Measurements from ENCODE around the gene COX6B1. TPM values are rescaled to one million over a fixed set of nuclear protein-coding genes. Genes with fewer than 3 reads are reported as not detected.

Gene COX6B1
- total RNA-seq, 1 experiment from 2014 or later = 835 TPM

DNA sequence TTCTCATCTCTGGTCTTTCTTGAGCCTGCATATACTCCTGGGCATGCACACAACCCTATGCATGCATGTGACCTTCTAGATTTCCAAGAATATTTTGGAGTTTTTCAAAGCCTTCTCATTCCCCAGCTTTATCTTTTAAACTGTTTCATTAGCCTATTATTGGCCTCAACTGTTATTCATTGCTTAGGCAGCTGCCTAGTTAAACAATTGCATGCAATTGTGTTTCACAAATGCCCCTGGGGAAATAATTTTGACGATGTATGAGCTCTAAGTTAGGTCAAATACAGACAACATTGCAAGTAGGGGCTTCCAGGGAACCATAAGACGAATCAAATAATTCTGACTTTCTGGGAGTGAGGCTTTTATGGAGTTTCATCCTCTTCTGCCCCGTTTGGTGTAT, 15.9 kb downstream of the COX6B1 start:
- intact Hi-C loops (cut with micrococcal nuclease; ENCODE audit: unreplicated experiment) (no loop called here), in situ Hi-C loops (cut with HindIII; ENCODE audit: low pct_unique_long_range_greater_than_20kb, low sequenced_read_pairs) (no loop called here)
- ChIA-PET POLR2A (interaction anchor here (0.6 kb wide), 1 partner anchor 13 kb away, joined by 3 read pairs; no protein-coding TSS in a partner anchor), CTCF (no interaction called here)
- Histone ChIP-seq H3K36me3 (ENCODE audit: control insufficient read depth, insufficient read depth, low read length) (0 out of 2 replicates have a peak, but pooled peaks cover 7% of the 10 kb centered on the region), H3K27me3 (ENCODE audit: control insufficient read depth, insufficient read depth, low read length) (no peaks in the 10 kb centered on the region), H3K4me3 (ENCODE audit: low read depth in 2 of 2, low read length in 2 of 2) (no peak overlapping the region), H3K4me1 (ENCODE audit: control insufficient read depth, insufficient read depth, low read length) (no peaks in the 10 kb centered on the region), H3K9me3 (ENCODE audit: control insufficient read depth, insufficient read depth, low read depth, low read length) (no peaks in the 10 kb centered on the region), H3K27ac (ENCODE audit: low read length) (no peak overlapping the region)
- ATAC-seq = no peak
- BruUV-seq (replicated peaks) = no TSS peak
- no peak for DNase-seq (ENCODE audit: low read depth, low spot score)
- TF ChIP-seq, protein P1, sequence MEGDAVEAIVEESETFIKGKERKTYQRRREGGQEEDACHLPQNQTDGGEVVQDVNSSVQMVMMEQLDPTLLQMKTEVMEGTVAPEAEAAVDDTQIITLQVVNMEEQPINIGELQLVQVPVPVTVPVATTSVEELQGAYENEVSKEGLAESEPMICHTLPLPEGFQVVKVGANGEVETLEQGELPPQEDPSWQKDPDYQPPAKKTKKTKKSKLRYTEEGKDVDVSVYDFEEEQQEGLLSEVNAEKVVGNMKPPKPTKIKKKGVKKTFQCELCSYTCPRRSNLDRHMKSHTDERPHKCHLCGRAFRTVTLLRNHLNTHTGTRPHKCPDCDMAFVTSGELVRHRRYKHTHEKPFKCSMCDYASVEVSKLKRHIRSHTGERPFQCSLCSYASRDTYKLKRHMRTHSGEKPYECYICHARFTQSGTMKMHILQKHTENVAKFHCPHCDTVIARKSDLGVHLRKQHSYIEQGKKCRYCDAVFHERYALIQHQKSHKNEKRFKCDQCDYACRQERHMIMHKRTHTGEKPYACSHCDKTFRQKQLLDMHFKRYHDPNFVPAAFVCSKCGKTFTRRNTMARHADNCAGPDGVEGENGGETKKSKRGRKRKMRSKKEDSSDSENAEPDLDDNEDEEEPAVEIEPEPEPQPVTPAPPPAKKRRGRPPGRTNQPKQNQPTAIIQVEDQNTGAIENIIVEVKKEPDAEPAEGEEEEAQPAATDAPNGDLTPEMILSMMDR (IDR thresholded peaks at IDR 0.05) = no peak
- TF ChIP-seq POLR2AphosphoS5 (IDR thresholded peaks at IDR 0.05; ENCODE audit: low read depth, low read length) (no peak), SIN3A (IDR thresholded peaks at IDR 0.05; ENCODE audit: borderline replicate concordance, insufficient read depth, low read depth, low read length) (no peak), TCF7L2 (IDR thresholded peaks at IDR 0.05; ENCODE audit: low read depth, low read length) (no peak)
- TF ChIP-seq, protein P2, sequence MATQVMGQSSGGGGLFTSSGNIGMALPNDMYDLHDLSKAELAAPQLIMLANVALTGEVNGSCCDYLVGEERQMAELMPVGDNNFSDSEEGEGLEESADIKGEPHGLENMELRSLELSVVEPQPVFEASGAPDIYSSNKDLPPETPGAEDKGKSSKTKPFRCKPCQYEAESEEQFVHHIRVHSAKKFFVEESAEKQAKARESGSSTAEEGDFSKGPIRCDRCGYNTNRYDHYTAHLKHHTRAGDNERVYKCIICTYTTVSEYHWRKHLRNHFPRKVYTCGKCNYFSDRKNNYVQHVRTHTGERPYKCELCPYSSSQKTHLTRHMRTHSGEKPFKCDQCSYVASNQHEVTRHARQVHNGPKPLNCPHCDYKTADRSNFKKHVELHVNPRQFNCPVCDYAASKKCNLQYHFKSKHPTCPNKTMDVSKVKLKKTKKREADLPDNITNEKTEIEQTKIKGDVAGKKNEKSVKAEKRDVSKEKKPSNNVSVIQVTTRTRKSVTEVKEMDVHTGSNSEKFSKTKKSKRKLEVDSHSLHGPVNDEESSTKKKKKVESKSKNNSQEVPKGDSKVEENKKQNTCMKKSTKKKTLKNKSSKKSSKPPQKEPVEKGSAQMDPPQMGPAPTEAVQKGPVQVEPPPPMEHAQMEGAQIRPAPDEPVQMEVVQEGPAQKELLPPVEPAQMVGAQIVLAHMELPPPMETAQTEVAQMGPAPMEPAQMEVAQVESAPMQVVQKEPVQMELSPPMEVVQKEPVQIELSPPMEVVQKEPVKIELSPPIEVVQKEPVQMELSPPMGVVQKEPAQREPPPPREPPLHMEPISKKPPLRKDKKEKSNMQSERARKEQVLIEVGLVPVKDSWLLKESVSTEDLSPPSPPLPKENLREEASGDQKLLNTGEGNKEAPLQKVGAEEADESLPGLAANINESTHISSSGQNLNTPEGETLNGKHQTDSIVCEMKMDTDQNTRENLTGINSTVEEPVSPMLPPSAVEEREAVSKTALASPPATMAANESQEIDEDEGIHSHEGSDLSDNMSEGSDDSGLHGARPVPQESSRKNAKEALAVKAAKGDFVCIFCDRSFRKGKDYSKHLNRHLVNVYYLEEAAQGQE (IDR thresholded peaks at IDR 0.05; ENCODE audit: insufficient read depth in 1 of 2, low read depth in 2 of 2, low read length in 1 of 2) = no peak

DNA sequence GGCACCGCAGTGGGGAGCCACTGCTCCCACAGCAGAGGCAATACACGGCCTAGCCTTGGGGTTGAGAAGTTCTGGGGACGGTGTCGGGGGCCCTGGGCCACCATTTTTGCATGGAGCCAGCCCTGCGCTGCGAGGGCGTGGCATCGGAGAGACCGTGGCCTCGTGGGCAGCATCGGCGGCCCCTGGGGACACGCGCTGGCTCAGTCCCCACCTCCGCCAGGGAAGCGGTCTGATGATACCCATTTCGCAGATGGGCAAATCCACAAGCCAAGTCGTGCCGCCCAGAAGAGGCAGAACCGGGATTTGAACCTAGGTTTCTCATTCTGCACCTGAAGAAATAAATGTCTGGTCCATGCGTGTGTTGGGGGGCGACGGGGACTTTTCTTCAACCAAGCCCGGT, 17.0 kb downstream of the COX6B1 start:
- no peaks in the 10 kb centered on the region for H3K27me3 ChIP-seq (ENCODE audit: control insufficient read depth, insufficient read depth, low read length)
- TF ChIP-seq, protein P2 (IDR thresholded peaks at IDR 0.05; ENCODE audit: insufficient read depth in 1 of 2, low read depth in 2 of 2, low read length in 1 of 2) = no peak
- TF ChIP-seq, protein P1 (IDR thresholded peaks at IDR 0.05) = no peak
- TF ChIP-seq POLR2AphosphoS5 (IDR thresholded peaks at IDR 0.05; ENCODE audit: low read depth, low read length) (no peak), SIN3A (IDR thresholded peaks at IDR 0.05; ENCODE audit: borderline replicate concordance, insufficient read depth, low read depth, low read length) (no peak), TCF7L2 (IDR thresholded peaks at IDR 0.05; ENCODE audit: low read depth, low read length) (no peak)
- ChIA-PET POLR2A (no interaction called here), CTCF (no interaction called here)
- no peak overlapping the region for H3K27ac ChIP-seq (ENCODE audit: low read length)
- no peaks in the 10 kb centered on the region for H3K9me3 ChIP-seq (ENCODE audit: control insufficient read depth, insufficient read depth, low read depth, low read length)
- H3K4me1 ChIP-seq (ENCODE audit: control insufficient read depth, insufficient read depth, low read length) = no peaks in the 10 kb centered on the region
- H3K4me3 ChIP-seq (ENCODE audit: low read depth in 2 of 2, low read length in 2 of 2) = no peak overlapping the region
- no TSS peak for BruUV-seq (replicated peaks)
- in situ Hi-C loops (cut with HindIII; ENCODE audit: low pct_unique_long_range_greater_than_20kb, low sequenced_read_pairs) = no loop called here
- H3K36me3 ChIP-seq (ENCODE audit: control insufficient read depth, insufficient read depth, low read length) = 0 out of 2 replicates have a peak, but pooled peaks cover 7% of the 10 kb centered on the region
- ATAC-seq = no peak
- DNase-seq (ENCODE audit: low read depth, low spot score) = no peak
- intact Hi-C loops (cut with micrococcal nuclease; ENCODE audit: unreplicated experiment) = no loop called here

Measured in Panc1 (cell line).